GM19467 (cell line): ENCODE measurements around the gene ITPR3.

ENCODE experiments used
- ATAC-seq: cut with Tn5 transposase; IDR thresholded peaks from one replicate; pipeline ENCODE4 v1.9.1; 2021; ENCODE audit warnings: mild to moderate bottlenecking, moderate library complexity; ENCODE audit not compliant: unreplicated experiment

The ITPR3 gene

GRCh38 chr6:33620856-33621710, at the start of gene ITPR3:
TSS of gene ITPR3 (plus strand) at chr6:33621322. CDS start at chr6:33621603, 281 bp downstream.
- peak; percentile 51 for ATAC-seq

- no peak for ATAC-seq
Observed at GRCh38 chr6:33571637-33572316, 49.3 kb upstream of the ITPR3 start.

DNA sequence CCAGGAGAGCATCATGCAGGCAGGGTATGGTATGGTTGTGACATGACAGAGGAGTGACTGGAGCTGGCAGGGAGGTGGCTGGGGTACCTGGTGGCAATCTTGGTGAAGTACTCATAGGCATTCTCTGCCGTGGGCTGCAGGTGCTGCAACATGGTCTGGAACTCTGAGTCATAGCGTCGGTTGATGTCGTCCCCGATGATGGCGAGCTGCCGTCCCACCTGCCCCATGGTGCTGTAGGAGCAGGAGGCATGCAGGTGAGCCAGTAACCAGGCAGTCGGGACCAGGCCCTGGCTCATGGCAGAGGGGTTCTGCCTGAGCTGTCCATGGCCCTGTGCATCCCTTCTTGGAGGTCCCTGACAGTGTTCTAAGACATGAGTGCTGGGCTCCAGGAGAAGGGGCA, 45.9 kb upstream of the ITPR3 start:
- no peak for ATAC-seq

- ATAC-seq = no peak
Observed at GRCh38 chr6:33576668-33577067, 44.5 kb upstream of the ITPR3 start.

DNA sequence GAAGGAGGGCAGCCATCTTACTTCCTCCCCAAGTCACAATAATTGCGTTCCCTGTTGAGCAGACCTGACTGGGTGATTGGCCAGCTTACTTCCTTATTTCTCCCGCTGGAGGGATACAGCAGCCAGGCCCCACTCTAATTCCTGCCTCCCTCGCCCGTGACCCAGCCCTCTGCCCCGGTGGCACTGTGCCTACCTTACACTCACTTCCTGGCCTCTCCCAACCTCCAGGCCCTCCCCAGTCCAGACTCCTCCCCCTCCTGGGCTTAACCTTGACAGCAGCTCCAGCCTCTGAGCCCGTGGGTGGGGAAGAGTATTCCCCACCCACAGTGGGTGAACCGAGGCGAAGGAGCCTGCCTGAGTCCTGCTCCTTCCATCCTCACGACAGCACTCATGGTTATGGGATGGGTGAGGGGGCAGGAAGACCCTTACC, 44.0 kb upstream of the ITPR3 start:
- no peak for ATAC-seq

GRCh38 chr6:33577718-33578117, 43.4 kb upstream of the ITPR3 start:
- no peak for ATAC-seq

DNA sequence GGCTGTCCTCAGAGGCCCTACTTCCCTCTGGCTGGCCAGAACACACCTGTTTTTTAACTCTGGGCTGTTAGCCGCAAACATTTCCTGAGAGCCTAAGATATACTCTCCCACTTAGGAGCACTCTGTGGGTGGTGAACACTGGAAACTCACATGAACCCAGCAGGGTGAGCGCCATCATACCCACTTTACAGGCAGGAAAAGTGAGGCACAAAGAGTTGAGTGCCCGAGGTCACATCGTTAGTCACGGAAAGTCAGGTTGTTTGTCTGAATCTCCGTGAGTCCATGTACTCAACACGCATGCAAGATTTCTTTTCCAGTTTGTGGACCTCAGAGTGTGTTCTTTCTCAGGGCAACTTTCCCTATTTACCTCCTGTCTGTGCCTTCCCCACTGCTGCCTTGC, 43.0 kb upstream of the ITPR3 start:
- ATAC-seq = no peak

DNA sequence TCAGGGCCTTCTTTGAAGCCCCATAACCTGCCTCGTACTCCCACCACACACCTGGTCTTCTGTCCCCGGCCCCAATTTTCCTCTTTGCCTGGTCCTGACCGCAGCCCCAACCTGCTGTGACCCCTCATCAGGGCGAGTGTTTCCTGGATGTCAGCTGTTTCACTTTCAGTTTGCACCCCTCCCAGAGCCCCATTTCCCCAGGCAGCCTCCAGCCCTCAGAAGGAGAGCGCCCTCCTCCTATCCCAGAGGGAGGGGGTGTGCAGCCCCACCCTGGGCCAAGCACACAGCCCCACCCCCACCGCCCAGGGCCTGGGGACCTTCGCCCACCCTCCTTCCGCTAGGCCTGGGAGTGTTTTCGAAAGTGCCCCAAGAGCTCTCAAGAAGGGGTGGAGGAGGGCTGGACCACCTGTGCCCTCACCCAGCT, 42.5 kb upstream of the ITPR3 start:
- ATAC-seq = no peak

DNA sequence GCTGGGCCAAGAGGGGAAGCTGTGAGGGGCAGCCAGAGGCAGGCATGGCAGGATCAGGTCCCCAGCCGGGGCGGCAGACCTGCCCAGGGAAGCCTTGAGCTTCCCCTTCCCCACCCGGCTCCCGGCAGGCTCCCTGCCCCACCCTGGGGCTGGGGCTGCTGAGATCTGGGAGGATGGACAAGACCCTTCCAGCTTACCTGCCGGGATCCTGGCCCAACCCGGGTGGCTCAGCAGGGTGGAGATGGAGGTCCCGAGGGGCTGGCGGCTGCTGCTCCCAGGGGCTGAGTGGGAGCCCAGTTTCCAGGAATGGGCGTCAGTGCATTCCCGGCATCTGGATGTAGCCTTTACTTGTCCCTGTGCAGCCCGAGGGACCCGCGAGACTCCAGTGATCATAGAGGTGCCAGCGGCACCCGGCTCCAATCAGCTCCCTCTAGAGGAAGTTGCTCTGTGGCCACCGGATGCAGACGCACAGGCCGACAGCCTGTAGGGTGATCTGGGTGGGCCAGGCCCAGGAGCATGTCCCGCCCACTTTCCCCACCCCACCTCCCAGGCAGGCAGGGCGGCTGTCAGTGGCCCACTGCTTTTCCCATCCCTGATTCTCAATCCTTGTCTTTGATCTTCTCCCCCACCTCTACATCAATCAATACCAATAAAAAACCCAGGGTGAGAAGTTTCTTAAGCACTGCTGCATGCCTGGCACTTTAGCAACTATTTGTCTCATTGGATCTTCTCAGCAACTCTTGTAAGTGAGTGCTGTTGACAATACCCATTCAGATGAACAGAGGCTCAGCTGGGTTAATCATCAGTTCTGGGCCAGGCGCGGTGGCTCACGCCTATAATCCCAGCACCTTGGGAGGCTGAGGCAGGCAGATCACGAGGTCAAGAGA, 41.1 kb upstream of the ITPR3 start, which contains the start of gene BAK1:
BAK1 (minus strand) TSS at position 449 of the 887 bp plus-strand sequence. CDS start 2,672 bp downstream, outside the sequence.
- ATAC-seq = peak; percentile 84

DNA sequence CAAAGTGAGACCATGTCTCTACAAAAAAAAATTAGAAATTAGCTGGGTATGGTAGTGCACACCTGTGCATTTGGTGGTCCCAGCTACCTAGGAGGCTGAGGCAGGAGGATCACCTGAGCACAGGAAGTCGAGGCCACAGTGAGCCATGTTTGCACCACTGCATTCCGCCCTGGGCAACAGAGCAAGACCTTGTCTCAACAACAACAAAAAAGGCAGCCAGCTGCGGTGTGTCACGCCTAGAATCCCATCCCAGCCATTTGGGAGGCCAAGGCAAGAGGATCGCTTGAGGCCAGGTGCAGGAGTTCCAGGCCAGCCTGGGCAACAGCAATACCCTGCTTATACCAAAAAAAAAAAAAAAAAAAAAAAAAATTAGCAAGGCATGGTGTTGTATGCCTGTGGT, 39.9 kb upstream of the ITPR3 start:
- no peak for ATAC-seq

GRCh38 chr6:33583591-33584155, 37.4 kb upstream of the ITPR3 start:
- no peak for ATAC-seq

DNA sequence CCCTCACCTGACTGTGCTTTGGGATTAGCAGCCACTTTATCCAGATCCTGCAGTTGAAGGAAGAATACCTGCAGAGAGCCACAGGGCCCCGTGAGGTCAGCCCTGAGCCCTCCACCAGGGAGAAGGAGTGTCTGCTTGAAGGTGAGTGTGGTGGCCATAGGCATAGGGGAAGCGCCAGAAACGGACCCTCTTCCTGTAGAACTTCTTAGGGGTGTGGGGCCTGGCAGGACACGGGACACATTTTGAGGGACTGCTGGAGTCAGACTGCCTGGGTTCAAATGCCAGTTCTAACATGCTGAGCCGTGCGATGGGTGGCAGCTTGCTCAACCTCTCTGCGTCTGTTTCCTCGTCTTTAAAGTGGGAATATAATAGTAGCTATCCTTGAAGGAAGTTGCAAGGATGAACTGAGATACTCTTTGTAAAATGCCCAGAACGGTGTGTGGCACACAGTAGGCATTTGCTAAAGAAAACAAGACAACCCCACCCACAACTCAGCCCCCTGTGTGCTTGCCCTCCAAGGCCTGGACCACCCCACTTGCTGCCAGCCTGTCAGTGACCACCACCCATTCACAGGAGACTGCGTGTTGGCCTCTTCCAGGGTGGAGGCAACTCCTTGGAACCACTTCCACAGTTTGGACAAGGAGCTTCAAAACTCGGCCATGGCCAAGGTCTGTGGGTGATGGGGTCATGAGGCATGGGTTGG, 36.3 kb upstream of the ITPR3 start:
- no peak for ATAC-seq

- no peak for ATAC-seq
Observed at GRCh38 chr6:33585403-33586107, 35.6 kb upstream of the ITPR3 start.

- no peak for ATAC-seq
Observed at GRCh38 chr6:33586108-33586640, 34.9 kb upstream of the ITPR3 start.

DNA sequence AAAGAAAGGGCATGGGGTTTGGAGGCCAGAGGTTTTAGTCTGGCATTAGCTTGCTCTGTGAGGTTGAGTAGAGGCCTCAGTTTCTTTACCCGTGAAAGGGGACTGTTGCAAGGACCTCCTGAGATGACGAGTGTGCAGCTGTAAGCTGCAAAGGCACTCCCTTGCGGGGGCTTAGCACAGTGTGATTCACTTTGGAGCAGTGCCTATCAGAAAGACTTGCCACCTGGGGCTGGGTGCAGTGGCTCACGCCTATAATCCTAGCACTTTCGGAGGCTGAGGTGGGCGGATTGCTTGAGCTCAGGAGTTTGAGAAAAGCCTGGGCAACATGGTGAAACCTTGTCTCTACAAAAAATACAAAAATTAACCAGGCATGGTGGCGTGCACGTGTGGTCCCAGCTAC, 33.6 kb upstream of the ITPR3 start:
- no peak for ATAC-seq

GRCh38 chr6:33588894-33589293, 32.2 kb upstream of the ITPR3 start:
- no peak for ATAC-seq

- ATAC-seq = no peak
Observed at GRCh38 chr6:33589392-33589730, 31.8 kb upstream of the ITPR3 start.

DNA sequence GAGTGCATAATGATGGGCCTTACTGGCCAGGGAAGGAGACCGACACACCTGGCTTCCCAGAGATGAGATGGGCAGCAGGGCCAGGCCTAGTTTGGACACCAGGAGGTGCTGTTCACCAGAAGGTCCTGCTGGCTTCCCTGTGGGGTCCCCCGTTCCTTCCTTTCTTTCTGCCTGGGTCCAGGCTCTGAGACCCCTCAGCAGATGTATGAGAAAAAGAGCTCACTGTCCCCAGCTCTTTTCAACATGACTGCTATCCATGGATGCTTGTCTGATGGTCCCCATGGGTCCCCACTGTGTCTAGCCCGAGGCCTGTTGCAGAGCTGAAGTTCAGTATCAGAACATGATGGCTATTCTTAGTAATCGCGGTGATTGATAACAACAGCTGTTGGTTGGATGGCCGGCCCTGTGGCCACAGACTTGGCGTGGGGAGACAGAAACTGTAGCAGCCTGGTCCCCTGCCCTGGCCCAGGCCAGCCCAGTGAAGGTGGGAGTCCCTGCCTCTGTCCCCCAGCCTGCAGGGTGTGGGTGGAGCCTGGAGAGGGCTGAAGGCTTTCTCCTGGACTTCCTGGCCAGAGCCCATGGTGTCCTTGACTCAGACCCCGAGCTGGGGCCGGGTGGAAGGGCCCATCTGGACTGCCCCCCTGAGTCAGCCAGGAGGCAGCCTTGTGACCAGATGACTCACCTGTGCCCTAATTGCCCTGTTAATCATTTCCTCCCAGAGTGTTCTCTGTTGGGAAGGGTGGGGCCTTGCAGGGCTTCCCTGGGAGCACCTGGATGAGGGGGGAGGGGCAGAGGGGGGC, 31.2 kb upstream of the ITPR3 start:
- no peak for ATAC-seq
